ENCODE measurements around the gene STRIP2. TPM values are rescaled to one million over a fixed set of nuclear protein-coding genes. Genes with fewer than 3 reads are reported as not detected.

STRIP2 gene
- polyA plus RNA-seq, 1 donor (not counting 4 experiments of a cell fraction or from before 2014, with no cell fraction given) = 12.5 TPM

DNA sequence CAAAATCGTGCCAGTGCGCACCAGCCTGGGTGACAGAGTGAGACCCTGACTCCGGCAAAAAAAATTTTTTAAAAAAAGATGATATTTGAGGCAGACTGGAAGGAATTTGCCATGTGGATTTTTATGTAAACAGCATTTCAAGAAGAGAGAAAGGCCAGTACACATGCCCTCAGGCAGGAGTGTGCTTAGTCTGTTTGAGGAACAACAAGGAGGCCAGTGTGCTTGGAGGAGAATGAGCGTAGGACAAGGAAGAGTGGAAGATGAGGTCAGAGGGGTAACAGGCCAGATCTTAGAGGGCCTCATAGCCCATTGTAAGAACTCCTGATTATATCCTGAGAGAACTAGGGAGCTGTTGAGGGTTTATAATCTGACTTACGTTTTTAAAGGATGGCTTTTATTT is 17.2 kb upstream of the STRIP2 start:
- DNase-seq (ENCODE audit: low read depth, low spot score) = no peak
- Histone ChIP-seq H3K4me3 (ENCODE audit: control insufficient read depth in 2 of 3, extremely low read depth in 1 of 3, insufficient read depth in 2 of 3, low read depth in 1 of 3, low read length in 3 of 3) (no peak overlapping the region), H3K4me1 (ENCODE audit: control insufficient read depth, extremely low read depth, insufficient read depth, low read length) (no peaks in the 10 kb centered on the region), H3K9me1 (ENCODE audit: control insufficient read depth, extremely low read depth, insufficient read depth, low read length) (no peaks in the 10 kb centered on the region), H4K20me1 (ENCODE audit: control insufficient read depth, extremely low read depth, insufficient read depth, low read length) (no peaks in the 10 kb centered on the region), H3K4me2 (ENCODE audit: control insufficient read depth, extremely low read depth, insufficient read depth, low read depth, low read length) (no peak overlapping the region), H3K27ac (ENCODE audit: control insufficient read depth, insufficient read depth, low read length) (no peak overlapping the region), H2AFZ (ENCODE audit: control insufficient read depth, low read length) (no peak overlapping the region), H3K36me3 (ENCODE audit: control insufficient read depth in 2 of 2, extremely low read depth in 1 of 2, insufficient read depth in 2 of 2, low read length in 2 of 2) (peaks cover 0 to 4% of the 10 kb centered on the region in 2 experiments), H3K27me3 (ENCODE audit: control insufficient read depth, extremely low read depth, insufficient read depth, low read length) (no peaks in the 10 kb centered on the region), H3K9me3 (ENCODE audit: control insufficient read depth, low read depth, low read length) (no peaks in the 10 kb centered on the region), H3K9ac (ENCODE audit: control insufficient read depth, extremely low read depth, insufficient read depth, low read length) (no peak overlapping the region), H3K79me2 (ENCODE audit: control insufficient read depth, insufficient read depth, low read length) (no peaks in the 10 kb centered on the region)
- no peak for FAIRE-seq
- dilution Hi-C loops (cut with MboI; ENCODE audit: extremely low pct_ligation_motif_present, low sequenced_read_pairs) = no loop called here
- TF ChIP-seq, protein P1, sequence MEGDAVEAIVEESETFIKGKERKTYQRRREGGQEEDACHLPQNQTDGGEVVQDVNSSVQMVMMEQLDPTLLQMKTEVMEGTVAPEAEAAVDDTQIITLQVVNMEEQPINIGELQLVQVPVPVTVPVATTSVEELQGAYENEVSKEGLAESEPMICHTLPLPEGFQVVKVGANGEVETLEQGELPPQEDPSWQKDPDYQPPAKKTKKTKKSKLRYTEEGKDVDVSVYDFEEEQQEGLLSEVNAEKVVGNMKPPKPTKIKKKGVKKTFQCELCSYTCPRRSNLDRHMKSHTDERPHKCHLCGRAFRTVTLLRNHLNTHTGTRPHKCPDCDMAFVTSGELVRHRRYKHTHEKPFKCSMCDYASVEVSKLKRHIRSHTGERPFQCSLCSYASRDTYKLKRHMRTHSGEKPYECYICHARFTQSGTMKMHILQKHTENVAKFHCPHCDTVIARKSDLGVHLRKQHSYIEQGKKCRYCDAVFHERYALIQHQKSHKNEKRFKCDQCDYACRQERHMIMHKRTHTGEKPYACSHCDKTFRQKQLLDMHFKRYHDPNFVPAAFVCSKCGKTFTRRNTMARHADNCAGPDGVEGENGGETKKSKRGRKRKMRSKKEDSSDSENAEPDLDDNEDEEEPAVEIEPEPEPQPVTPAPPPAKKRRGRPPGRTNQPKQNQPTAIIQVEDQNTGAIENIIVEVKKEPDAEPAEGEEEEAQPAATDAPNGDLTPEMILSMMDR (optimal IDR thresholded peaks at IDR 0.05 in 1 of 3, IDR thresholded peaks at IDR 0.05 in 1 of 3, conservative IDR thresholded peaks at IDR 0.05 in 1 of 3; ENCODE audit: extremely low read depth in 1 of 3, insufficient read depth in 2 of 3, low read length in 3 of 3) = no peak
- TF ChIP-seq EZH2 (IDR thresholded peaks at IDR 0.05; ENCODE audit: low read length) = no peak

GRCh38 chr7:129421717-129422250 is 12.4 kb upstream of the STRIP2 start:
- H3K9ac ChIP-seq (ENCODE audit: control insufficient read depth, extremely low read depth, insufficient read depth, low read length) = no peak overlapping the region
- no peak overlapping the region for H2AFZ ChIP-seq (ENCODE audit: control insufficient read depth, low read length)
- no peaks in the 10 kb centered on the region for H3K9me1 ChIP-seq (ENCODE audit: control insufficient read depth, extremely low read depth, insufficient read depth, low read length)
- no peaks in the 10 kb centered on the region for H3K9me3 ChIP-seq (ENCODE audit: control insufficient read depth, low read depth, low read length)
- no peaks in the 10 kb centered on the region for H3K27me3 ChIP-seq (ENCODE audit: control insufficient read depth, extremely low read depth, insufficient read depth, low read length)
- no peak overlapping the region for H3K4me3 ChIP-seq (ENCODE audit: control insufficient read depth in 2 of 3, extremely low read depth in 1 of 3, insufficient read depth in 2 of 3, low read depth in 1 of 3, low read length in 3 of 3)
- no peaks in the 10 kb centered on the region for H4K20me1 ChIP-seq (ENCODE audit: control insufficient read depth, extremely low read depth, insufficient read depth, low read length)
- dilution Hi-C loops (cut with MboI; ENCODE audit: extremely low pct_ligation_motif_present, low sequenced_read_pairs) = no loop called here
- no peak overlapping the region for H3K4me2 ChIP-seq (ENCODE audit: control insufficient read depth, extremely low read depth, insufficient read depth, low read depth, low read length)
- H3K4me1 ChIP-seq (ENCODE audit: control insufficient read depth, extremely low read depth, insufficient read depth, low read length) = peaks cover 4% of the 10 kb centered on the region
- no peaks in the 10 kb centered on the region for H3K79me2 ChIP-seq (ENCODE audit: control insufficient read depth, insufficient read depth, low read length)
- TF ChIP-seq, protein P1 (optimal IDR thresholded peaks at IDR 0.05 in 1 of 3, IDR thresholded peaks at IDR 0.05 in 1 of 3, conservative IDR thresholded peaks at IDR 0.05 in 1 of 3; ENCODE audit: extremely low read depth in 1 of 3, insufficient read depth in 2 of 3, low read length in 3 of 3) = no peak
- no peak for TF ChIP-seq EZH2 (IDR thresholded peaks at IDR 0.05; ENCODE audit: low read length)
- H3K27ac ChIP-seq (ENCODE audit: control insufficient read depth, insufficient read depth, low read length) = no peak overlapping the region
- peaks cover 10 to 13% of the 10 kb centered on the region in 2 experiments for H3K36me3 ChIP-seq (ENCODE audit: control insufficient read depth in 2 of 2, extremely low read depth in 1 of 2, insufficient read depth in 2 of 2, low read length in 2 of 2)
- FAIRE-seq (no peak), DNase-seq (ENCODE audit: low read depth, low spot score) (no peak)
